Measurements from ENCODE around the gene ZDHHC8.

DNA sequence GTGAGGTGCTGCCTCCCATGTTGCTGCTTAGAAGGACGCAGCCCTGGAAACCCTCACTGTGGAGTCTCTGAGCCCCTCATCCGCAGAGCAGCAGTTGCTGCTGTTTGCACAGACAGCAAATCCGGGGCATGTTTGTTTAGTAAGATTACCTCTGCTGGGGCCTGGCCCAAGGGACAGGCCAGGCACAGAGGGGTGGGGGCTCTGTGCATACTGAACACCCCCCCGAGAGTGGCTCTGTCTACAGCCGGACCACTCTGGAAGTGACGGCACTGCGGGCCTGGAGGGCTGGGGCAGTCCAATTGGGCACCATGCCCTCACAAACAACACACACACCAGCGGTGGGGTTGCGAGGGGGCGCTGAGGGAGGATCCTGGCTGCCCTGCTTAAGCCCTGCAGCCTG lies 42.2 kb downstream of the ZDHHC8 start:
- TF ChIP-seq, protein P1, sequence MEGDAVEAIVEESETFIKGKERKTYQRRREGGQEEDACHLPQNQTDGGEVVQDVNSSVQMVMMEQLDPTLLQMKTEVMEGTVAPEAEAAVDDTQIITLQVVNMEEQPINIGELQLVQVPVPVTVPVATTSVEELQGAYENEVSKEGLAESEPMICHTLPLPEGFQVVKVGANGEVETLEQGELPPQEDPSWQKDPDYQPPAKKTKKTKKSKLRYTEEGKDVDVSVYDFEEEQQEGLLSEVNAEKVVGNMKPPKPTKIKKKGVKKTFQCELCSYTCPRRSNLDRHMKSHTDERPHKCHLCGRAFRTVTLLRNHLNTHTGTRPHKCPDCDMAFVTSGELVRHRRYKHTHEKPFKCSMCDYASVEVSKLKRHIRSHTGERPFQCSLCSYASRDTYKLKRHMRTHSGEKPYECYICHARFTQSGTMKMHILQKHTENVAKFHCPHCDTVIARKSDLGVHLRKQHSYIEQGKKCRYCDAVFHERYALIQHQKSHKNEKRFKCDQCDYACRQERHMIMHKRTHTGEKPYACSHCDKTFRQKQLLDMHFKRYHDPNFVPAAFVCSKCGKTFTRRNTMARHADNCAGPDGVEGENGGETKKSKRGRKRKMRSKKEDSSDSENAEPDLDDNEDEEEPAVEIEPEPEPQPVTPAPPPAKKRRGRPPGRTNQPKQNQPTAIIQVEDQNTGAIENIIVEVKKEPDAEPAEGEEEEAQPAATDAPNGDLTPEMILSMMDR (IDR thresholded peaks at IDR 0.05), result no peak
- no peak for TF ChIP-seq EP300 (IDR thresholded peaks at IDR 0.05)
- no peak for TF ChIP-seq POLR2AphosphoS5 (IDR thresholded peaks at IDR 0.05)
- TF ChIP-seq POLR2A (IDR thresholded peaks at IDR 0.05), result no peak
